Fibroblast of lung (primary cell): ENCODE measurements around the gene CCDC82. TPM values are rescaled to one million over a fixed set of nuclear protein-coding genes. Genes with fewer than 3 reads are reported as not detected.

ENCODE experiments used
- DNase-seq, 2 donors: peaks; one replicate each; pipeline versions ENCODE4 v3.0.0 to v3.0.0-alpha.2; 2010; ENCODE audit warnings: low read depth in 2 of 2
- H2AFZ ChIP-seq: 2 replicates; pipeline ENCODE4 v1.5.1; 2012; ENCODE audit warnings: low read length, control low read depth, inconsistent platforms
- H3K27ac ChIP-seq: 2 replicates; pipeline ENCODE4 v1.5.1; 2011; ENCODE audit warnings: low read length, control low read depth; ENCODE audit not compliant: insufficient read depth
- H3K27me3 ChIP-seq: 2 replicates; pipeline ENCODE4 v1.5.1; 2011; ENCODE audit warnings: mild to moderate bottlenecking, low read length; ENCODE audit not compliant: control insufficient read depth, insufficient read depth
- H3K36me3 ChIP-seq: 2 replicates; pipeline ENCODE4 v1.5.1; 2011; ENCODE audit warnings: low read length; ENCODE audit not compliant: control insufficient read depth, insufficient read depth
- H3K4me1 ChIP-seq: 2 replicates; pipeline ENCODE4 v1.5.1; 2011; ENCODE audit warnings: low read length; ENCODE audit not compliant: control insufficient read depth, insufficient read depth; ENCODE audit errors: extremely low read depth
- H3K4me2 ChIP-seq: 2 replicates; pipeline ENCODE4 v1.5.1; 2011; ENCODE audit warnings: low read length, control low read depth; ENCODE audit not compliant: insufficient read depth; ENCODE audit errors: extremely low read depth
- H3K4me3 ChIP-seq, 4 experiments: fragments of 200-600 bp in 1 of 4; sonication (generic) in 1 of 4; replicated peaks in 1 of 4; 2 replicates each; pipeline ENCODE4 v1.5.1; 2011 to 2016; ENCODE audit warnings: low read length in 4 of 4, low read depth in 3 of 4, mild to moderate bottlenecking in 3 of 4, control low read depth in 2 of 4, inconsistent platforms in 1 of 4, mixed read lengths in 1 of 4; ENCODE audit not compliant: insufficient read depth in 1 of 4; ENCODE audit errors: control extremely low read depth in 1 of 4
- H3K79me2 ChIP-seq: 2 replicates; pipeline ENCODE4 v1.5.1; 2012; ENCODE audit warnings: mild to moderate bottlenecking, low read length, inconsistent platforms; ENCODE audit not compliant: control insufficient read depth, insufficient read depth
- H3K9ac ChIP-seq: 2 replicates; pipeline ENCODE4 v1.5.1; 2011; ENCODE audit warnings: mild to moderate bottlenecking, low read length, control low read depth; ENCODE audit not compliant: insufficient read depth
- H3K9me3 ChIP-seq: 2 replicates; pipeline ENCODE4 v1.5.1; 2012; ENCODE audit warnings: low read depth, low read length; ENCODE audit not compliant: control insufficient read depth, insufficient read depth
- H4K20me1 ChIP-seq: 2 replicates; pipeline ENCODE4 v1.5.1; 2011; ENCODE audit warnings: low read length; ENCODE audit not compliant: control insufficient read depth, insufficient read depth; ENCODE audit errors: extremely low read depth
- CTCF ChIP-seq, 2 donors: IDR thresholded peaks in 1 of 2; conservative IDR thresholded peaks in 1 of 2; 1 replicate in 1 of 2; 2 replicates in 1 of 2; pipeline ENCODE4 v1.5.1; 2011 to 2012; ENCODE audit warnings: low read length in 2 of 2, control low read depth in 1 of 2, inconsistent platforms in 1 of 2, low read depth in 1 of 2, mild to moderate bottlenecking in 1 of 2
- EZH2 ChIP-seq: IDR thresholded peaks from 2 replicates; pipeline ENCODE4 v1.5.1; 2012; ENCODE audit warnings: low read length, control low read depth, mild to moderate bottlenecking; ENCODE audit errors: missing control alignments
- polyA plus RNA-seq, 2 donors: library from polyadenylated mRNA; depleted of rRNA in 1 of 2; stranded (reverse) in 1 of 2; unstranded in 1 of 2; fragments of >200 nt; gene quantifications; 2 replicates each; pipeline ENCODE4 v1.2.1, GENCODE V29; 2011 to 2012; ENCODE audit warnings: missing spikeins in 1 of 2
- total RNA-seq: library from RNA; depleted of rRNA; stranded (reverse); fragments of >200 nt; gene quantifications from 2 replicates; pipeline ENCODE4 v1.2.1, GENCODE V29; 2014

CCDC82 gene
- total and polyA plus RNA-seq, 2 donors (not counting 1 experiment from before 2014, with no cell fraction given) = 14.2 to 19.5 TPM

GRCh38 chr11:96324912-96325311 is 64.8 kb downstream of the CCDC82 start:
- no peaks in the 10 kb centered on the region for H3K36me3 ChIP-seq
- peaks cover 74% of the 10 kb centered on the region for H3K79me2 ChIP-seq
- H3K9me3 ChIP-seq = no peaks in the 10 kb centered on the region
- no peak overlapping the region for H3K4me3 ChIP-seq
- H3K9ac ChIP-seq = no peak overlapping the region
- H3K27ac ChIP-seq = peak overlapping the region; percentile 60
- peak; percentile 54 to 94 for DNase-seq
- H2AFZ ChIP-seq = no peak overlapping the region
- no peaks in the 10 kb centered on the region for H4K20me1 ChIP-seq
- no peaks in the 10 kb centered on the region for H3K27me3 ChIP-seq
- peaks cover 22% of the 10 kb centered on the region for H3K4me1 ChIP-seq
- peak overlapping the region; percentile 72 for H3K4me2 ChIP-seq
- TF ChIP-seq CTCF (conservative IDR thresholded peaks at IDR 0.05 in 1 of 2, IDR thresholded peaks at IDR 0.05 in 1 of 2; ENCODE audit: low read depth in 1 of 2, low read length in 2 of 2) (no peak), EZH2 (no peak)

GRCh38 chr11:96323642-96323985 is 66.1 kb downstream of the CCDC82 start:
- Histone ChIP-seq H3K4me1 (peaks cover 18% of the 10 kb centered on the region), H3K4me2 (no peak overlapping the region), H4K20me1 (no peaks in the 10 kb centered on the region), H3K27ac (no peak overlapping the region), H3K27me3 (no peaks in the 10 kb centered on the region), H3K79me2 (peaks cover 68% of the 10 kb centered on the region), H3K9me3 (no peaks in the 10 kb centered on the region), H3K4me3 (no peak overlapping the region), H3K9ac (no peak overlapping the region), H3K36me3 (no peaks in the 10 kb centered on the region), H2AFZ (no peak overlapping the region)
- TF ChIP-seq CTCF (conservative IDR thresholded peaks at IDR 0.05 in 1 of 2, IDR thresholded peaks at IDR 0.05 in 1 of 2; ENCODE audit: low read depth in 1 of 2, low read length in 2 of 2) (no peak), EZH2 (no peak)
- no peak for DNase-seq

GRCh38 chr11:96322775-96323641 is 66.7 kb downstream of the CCDC82 start:
- H2AFZ ChIP-seq = no peak overlapping the region
- peaks cover 66% of the 10 kb centered on the region for H3K79me2 ChIP-seq
- H3K27me3 ChIP-seq = no peaks in the 10 kb centered on the region
- H3K4me3 ChIP-seq = no peak overlapping the region
- no peak overlapping the region for H3K9ac ChIP-seq
- no peaks in the 10 kb centered on the region for H4K20me1 ChIP-seq
- peaks cover 18% of the 10 kb centered on the region for H3K4me1 ChIP-seq
- TF ChIP-seq EZH2 = no peak
- TF ChIP-seq CTCF (conservative IDR thresholded peaks at IDR 0.05 in 1 of 2, IDR thresholded peaks at IDR 0.05 in 1 of 2; ENCODE audit: low read depth in 1 of 2, low read length in 2 of 2) = no peak
- H3K4me2 ChIP-seq = no peak overlapping the region
- H3K9me3 ChIP-seq = no peaks in the 10 kb centered on the region
- DNase-seq = no peak
- no peak overlapping the region for H3K27ac ChIP-seq
- H3K36me3 ChIP-seq = no peaks in the 10 kb centered on the region
